Endothelial cell of umbilical vein (primary cell): ENCODE measurements around the gene MTCL1. TPM values are rescaled to one million over a fixed set of nuclear protein-coding genes. Genes with fewer than 3 reads are reported as not detected.

Source experiments
- BruUV-seq: library from RNA; stranded (reverse); fragments of 400-500 nt; replicated peaks from 2 replicates; lab custom pipeline; 2021; lab: Mats Ljungman, UMichigan
- CTCF ChIA-PET: fragments of 300-600, 350-600 bp; sonication (Branson Sonifier 250); formaldehyde crosslinking; loops from one replicate; lab custom pipeline; 2021; ENCODE audit warnings: antibody characterized with exemption, inconsistent platforms; lab: Charles Lee
- POLR2A ChIA-PET: fragments of 300-600, 350-600 bp; sonication (Branson Sonifier 250); formaldehyde crosslinking; loops from one replicate; lab custom pipeline; 2021; ENCODE audit warnings: antibody characterized with exemption, inconsistent platforms; lab: Charles Lee
- DNase-seq: peaks from one replicate; pipeline ENCODE4 v3.0.0-alpha.2; 2011; ENCODE audit warnings: low read depth, low spot score
- FAIRE-seq: peaks from 2 replicates; lab custom pipeline; 2011; peaks lifted over from hg19 to GRCh38; lab: Jason Lieb, UNC
- H2AFZ ChIP-seq: 2 replicates; pipeline ENCODE4 v1.6.0; 2012; ENCODE audit warnings: low read depth, low read length, control low read depth, inconsistent platforms
- H3K27ac ChIP-seq: 2 replicates; pipeline ENCODE4 v1.5.1; 2011; ENCODE audit warnings: low read depth, mild to moderate bottlenecking, control low read depth, low read length, moderate library complexity; ENCODE audit not compliant: insufficient read depth
- H3K27me3 ChIP-seq, 2 experiments: 2 replicates each; pipeline versions ENCODE4 v1.6.0 to v1.6.1; 2011; ENCODE audit warnings: low read length in 2 of 2, mixed read lengths in 1 of 2; ENCODE audit not compliant: control insufficient read depth in 2 of 2, insufficient read depth in 2 of 2
- H3K36me3 ChIP-seq, 2 experiments: 2 replicates in 1 of 2; 3 replicates in 1 of 2; pipeline ENCODE4 v1.5.1; 2011; ENCODE audit warnings: low read length in 2 of 2, mild to moderate bottlenecking in 1 of 2, moderate library complexity in 1 of 2; ENCODE audit not compliant: control insufficient read depth in 2 of 2, insufficient read depth in 2 of 2; ENCODE audit errors: extremely low read depth in 1 of 2
- H3K4me1 ChIP-seq: 3 replicates; pipeline ENCODE4 v1.5.1; 2011; ENCODE audit warnings: mild to moderate bottlenecking, low read length; ENCODE audit not compliant: control insufficient read depth, insufficient read depth; ENCODE audit errors: extremely low read depth
- H3K4me2 ChIP-seq: 2 replicates; pipeline ENCODE4 v1.6.1; 2011; ENCODE audit warnings: low read length, control low read depth, mixed read lengths; ENCODE audit not compliant: insufficient read depth
- H3K4me3 ChIP-seq, 3 experiments: fragments of 200-600 bp in 1 of 3; sonication (generic), shearing (Covaris generic) in 1 of 3; replicated peaks in 1 of 3; 2 replicates each; pipeline ENCODE4 v1.5.1; 2011 to 2016; ENCODE audit warnings: control low read depth in 3 of 3, low read length in 3 of 3, mild to moderate bottlenecking in 2 of 3, inconsistent platforms in 1 of 3, low read depth in 1 of 3, moderate library complexity in 1 of 3; ENCODE audit not compliant: insufficient read depth in 1 of 3
- H3K79me2 ChIP-seq: 2 replicates; pipeline ENCODE4 v1.6.0; 2012; ENCODE audit warnings: low read length, inconsistent platforms; ENCODE audit not compliant: control insufficient read depth, insufficient read depth
- H3K9ac ChIP-seq: replicated peaks from 2 replicates; pipeline ENCODE3; 2011; ENCODE audit warnings: low read length, control low read depth; ENCODE audit not compliant: insufficient read depth; ENCODE audit errors: extremely low read depth
- H3K9me1 ChIP-seq: replicated peaks from 3 replicates; pipeline ENCODE4 v1.6.0; 2011; ENCODE audit warnings: mild to moderate bottlenecking, low read length; ENCODE audit not compliant: control insufficient read depth, insufficient read depth; ENCODE audit errors: extremely low read depth
- H3K9me3 ChIP-seq: replicated peaks from 2 replicates; pipeline ENCODE4 v1.5.1; 2012; ENCODE audit warnings: low read length, inconsistent platforms; ENCODE audit not compliant: control insufficient read depth, insufficient read depth
- H4K20me1 ChIP-seq: replicated peaks from 2 replicates; pipeline ENCODE3; 2011; ENCODE audit warnings: mild to moderate bottlenecking, low read length; ENCODE audit not compliant: control insufficient read depth, insufficient read depth; ENCODE audit errors: extremely low read depth
- CTCF ChIP-seq, 2 donors: IDR thresholded peaks; 1 replicate in 1 of 2; 2 replicates in 1 of 2; pipeline ENCODE4 v1.5.1; 2011; ENCODE audit warnings: low read length in 2 of 2, mild to moderate bottlenecking in 2 of 2, moderate library complexity in 2 of 2, control low read depth in 1 of 2, inconsistent platforms in 1 of 2, low read depth in 1 of 2; ENCODE audit not compliant: insufficient read depth in 1 of 2; ENCODE audit errors: extremely low read depth in 1 of 2
- EZH2 ChIP-seq: IDR thresholded peaks from 2 replicates; pipeline ENCODE4 v1.6.1; 2012; ENCODE audit warnings: borderline replicate concordance, low read depth, mild to moderate bottlenecking, moderate library complexity, low read length, inconsistent platforms; ENCODE audit not compliant: severe bottlenecking
- FOS ChIP-seq: IDR thresholded peaks from 2 replicates; pipeline ENCODE4 v1.6.1; 2011; ENCODE audit warnings: mild to moderate bottlenecking, low read length, moderate library complexity, borderline replicate concordance; ENCODE audit not compliant: insufficient read depth
- GATA2 ChIP-seq: IDR thresholded peaks from 2 replicates; pipeline ENCODE4 v1.7.0; 2011; ENCODE audit warnings: low read depth, mild to moderate bottlenecking, moderate library complexity, mixed read lengths, low read length; ENCODE audit not compliant: insufficient read length, insufficient read depth
- JUN ChIP-seq: IDR thresholded peaks from 2 replicates; pipeline ENCODE4 v1.6.1; 2011; ENCODE audit warnings: borderline replicate concordance, low read depth; ENCODE audit not compliant: insufficient read length, insufficient read depth
- MYC ChIP-seq: IDR thresholded peaks from one replicate; pipeline ENCODE4 v1.6.1; 2011; ENCODE audit warnings: mild to moderate bottlenecking, low read depth, low read length
- POLR2A ChIP-seq: IDR thresholded peaks from 2 replicates; pipeline ENCODE4 v1.6.1; 2012; ENCODE audit warnings: low read depth, mild to moderate bottlenecking, control low read depth, low read length
- POLR2AphosphoS5 ChIP-seq: IDR thresholded peaks from 2 replicates; pipeline ENCODE4 v1.6.1; 2012; ENCODE audit warnings: low read depth, mild to moderate bottlenecking, control low read depth, low read length, moderate library complexity; ENCODE audit not compliant: insufficient read depth
- dilution Hi-C: fragments of 300-500 bp; cut with MboI; formaldehyde crosslinking; loops from one replicate; pipeline ENCODE4 v1.15.0; 2019; ENCODE audit warnings: low sequenced_read_pairs; ENCODE audit not compliant: extremely low pct_ligation_motif_present
- intact Hi-C: fragments of 100-400 bp; cut with micrococcal nuclease; formaldehyde crosslinking; loops from one replicate; pipeline ENCODE4 v1.10.0; 2022
- polyA plus RNA-seq, 4 experiments: library from polyadenylated mRNA; depleted of rRNA in 3 of 4; stranded (reverse) in 3 of 4; unstranded in 1 of 4; fragments of >200 nt; gene quantifications; 2 replicates each; pipeline versions ENCODE4 v1.2.1 to v1.2.3, GENCODE V29; 2011 to 2012; ENCODE audit warnings: missing spikeins in 1 of 4
- total RNA-seq: library from RNA; stranded (reverse); gene quantifications from 2 replicates; pipeline ENCODE4 v1.2.3, GENCODE V29; 2021

The MTCL1 gene
- total and polyA plus RNA-seq, 2 donors (not counting 3 experiments of a cell fraction or from before 2014, with no cell fraction given): 11.9 to 75.7 TPM

- intact Hi-C loops: no loop called here
- dilution Hi-C loops: no loop called here
- Histone ChIP-seq H3K4me1 (peaks cover 26% of the 10 kb centered on the region), H3K4me2 (peak overlapping the region; percentile 54), H3K9ac (no peak overlapping the region), H4K20me1 (no peaks in the 10 kb centered on the region), H3K4me3 (peak overlapping the region in 1 of 3 experiments; percentile 23), H2AFZ (peak overlapping the region; percentile 50), H3K79me2 (no peaks in the 10 kb centered on the region), H3K27me3 (no peaks in the 10 kb centered on the region), H3K27ac (peak overlapping the region; percentile 37), H3K9me1 (no peaks in the 10 kb centered on the region), H3K36me3 (no peaks in the 10 kb centered on the region), H3K9me3 (no peaks in the 10 kb centered on the region)
- peak; percentile 91 for FAIRE-seq
- ChIA-PET CTCF (interaction anchor here (2.5 to 3.5 kb wide), 3 partner anchors 34 to 326 kb away, joined by 13 to 18 read pairs (median 14); no protein-coding TSS in a partner anchor), POLR2A (no interaction called here)
- peak; percentile 68 for DNase-seq
- BruUV-seq: no TSS peak
- TF ChIP-seq EZH2 (no peak), GATA2 (no peak), JUN (no peak), CTCF (IDR thresholded peaks at IDR 0.05; ENCODE audit: extremely low read depth in 1 of 2, insufficient read depth in 1 of 2, low read depth in 1 of 2, low read length in 2 of 2) (no peak), POLR2AphosphoS5 (no peak), FOS (no peak), MYC (no peak), POLR2A (no peak)
Observed at GRCh38 chr18:8661754-8662559, 43.4 kb upstream of the MTCL1 start.
